Measurements from ENCODE around the gene LIMA1. TPM values are rescaled to one million over a fixed set of nuclear protein-coding genes. Genes with fewer than 3 reads are reported as not detected.
A peak's percentile ranks its signal among the peaks of the same experiment; 100 is the strongest.

Gene LIMA1
- total and polyA plus RNA-seq, 2 donors (not counting 1 experiment from before 2014, with no cell fraction given): 1.3 to 2.1 TPM

DNA sequence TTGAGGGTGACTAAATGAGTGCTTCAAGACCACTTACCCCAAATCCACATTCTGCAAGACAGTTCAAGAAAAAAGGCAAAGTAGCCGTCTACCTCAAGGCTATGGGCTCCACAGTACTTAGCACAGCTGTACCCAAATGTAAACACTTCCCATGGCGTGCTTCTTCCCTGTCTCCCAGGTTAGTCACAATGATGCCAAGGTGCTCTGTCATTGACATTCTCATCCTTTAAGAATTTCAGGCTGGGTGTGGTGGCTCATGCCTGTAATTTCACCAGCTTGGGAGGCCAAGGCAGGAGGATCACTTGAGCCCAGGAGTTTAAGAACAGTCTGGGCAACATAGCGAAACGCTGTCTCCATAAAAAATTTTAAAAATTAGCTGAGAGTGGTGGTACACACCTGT, 64.9 kb downstream of the LIMA1 start:
- no peaks in the 10 kb centered on the region for H3K79me2 ChIP-seq (ENCODE audit: control insufficient read depth, insufficient read depth, low read length)
- ChIA-PET CTCF (no interaction called here), POLR2A (no interaction called here)

GRCh38 chr12:50217202-50217601, 66.1 kb downstream of the LIMA1 start:
- ATAC-seq (ENCODE audit: low read depth) (no peak), DNase-seq (no peak)
- 80% methylated on average over 1 of the region's 1 CpG for WGBS (ENCODE audit: insufficient coverage)
- no peak overlapping the region for H2AFZ ChIP-seq (ENCODE audit: insufficient read depth, low read depth, low read length, poor library complexity, severe bottlenecking)
- TF ChIP-seq CTCF (IDR thresholded peaks at IDR 0.05): no peak
- TF ChIP-seq EZH2 (IDR thresholded peaks at IDR 0.05; ENCODE audit: borderline replicate concordance, insufficient read depth, low read depth, low read length, poor library complexity, severe bottlenecking): no peak
- H3K9ac ChIP-seq (ENCODE audit: low read length): no peak overlapping the region
- Mint-ChIP-seq H3K27me3 (no peaks in the 10 kb centered on the region), H3K4me1 (peaks cover 2% of the 10 kb centered on the region), H3K9me3 (ENCODE audit: insufficient read depth) (no peaks in the 10 kb centered on the region), H3K4me3 (no peak overlapping the region), H3K27ac (peak overlapping the region; percentile 51)
- no peaks in the 10 kb centered on the region for H3K36me3 ChIP-seq (replicated peaks in 1 of 2; ENCODE audit: control extremely low read depth in 1 of 2, control insufficient read depth in 1 of 2, extremely low read depth in 1 of 2, insufficient read depth in 2 of 2, low read length in 1 of 2)
- H4K20me1 ChIP-seq (ENCODE audit: control insufficient read depth, insufficient read depth, low read length, poor library complexity, severe bottlenecking): no peaks in the 10 kb centered on the region
- H3K27me3 ChIP-seq (replicated peaks in 1 of 4; ENCODE audit: control extremely low read depth in 1 of 4, control insufficient read depth in 3 of 4, insufficient read depth in 4 of 4, low read length in 3 of 4): no peaks in the 10 kb centered on the region
- no peak overlapping the region for H3K4me3 ChIP-seq (ENCODE audit: control extremely low read depth in 1 of 5, extremely low read depth in 1 of 5, insufficient read depth in 1 of 5, low read depth in 2 of 5, low read length in 4 of 5)
- intact Hi-C loops (cut with micrococcal nuclease): no loop called here
- CTCF ChIA-PET: no interaction called here
- H3K9me3 ChIP-seq (ENCODE audit: control extremely low read depth in 1 of 3, control insufficient read depth in 2 of 3, insufficient read depth in 1 of 3, low read length in 2 of 3): no peaks in the 10 kb centered on the region
- POLR2A ChIA-PET: no interaction called here
- H3K4me2 ChIP-seq (replicated peaks; ENCODE audit: low read depth, low read length, poor library complexity, severe bottlenecking): no peak overlapping the region
- no peaks in the 10 kb centered on the region for H3K79me2 ChIP-seq (ENCODE audit: control insufficient read depth, insufficient read depth, low read length)
- peaks cover 13% of the 10 kb centered on the region in 2 donors for H3K4me1 ChIP-seq (ENCODE audit: control insufficient read depth in 2 of 2, insufficient read depth in 2 of 2, low read length in 2 of 2)
- H3K27ac ChIP-seq (ENCODE audit: low read length in 2 of 2): no peak overlapping the region

More for the DNA sequence above, 64.9 kb downstream of the LIMA1 start:
- no peak overlapping the region for H3K4me2 ChIP-seq (replicated peaks; ENCODE audit: low read depth, low read length, poor library complexity, severe bottlenecking)
- H3K27ac ChIP-seq (ENCODE audit: low read length in 2 of 2): no peak overlapping the region
- H3K4me3 ChIP-seq (ENCODE audit: control extremely low read depth in 1 of 5, extremely low read depth in 1 of 5, insufficient read depth in 1 of 5, low read depth in 2 of 5, low read length in 4 of 5): no peak overlapping the region
- H4K20me1 ChIP-seq (ENCODE audit: control insufficient read depth, insufficient read depth, low read length, poor library complexity, severe bottlenecking): no peaks in the 10 kb centered on the region
- H3K9me3 ChIP-seq (ENCODE audit: control extremely low read depth in 1 of 3, control insufficient read depth in 2 of 3, insufficient read depth in 1 of 3, low read length in 2 of 3): no peaks in the 10 kb centered on the region
- 100% methylated on average over 2 of the region's 4 CpGs for WGBS (ENCODE audit: insufficient coverage)
- no peak for ATAC-seq (ENCODE audit: low read depth)
- H3K4me1 ChIP-seq (ENCODE audit: control insufficient read depth in 2 of 2, insufficient read depth in 2 of 2, low read length in 2 of 2): peaks cover 23 to 25% of the 10 kb centered on the region in 2 donors
- no peaks in the 10 kb centered on the region for H3K27me3 ChIP-seq (replicated peaks in 1 of 4; ENCODE audit: control extremely low read depth in 1 of 4, control insufficient read depth in 3 of 4, insufficient read depth in 4 of 4, low read length in 3 of 4)
- H3K27me3 Mint-ChIP-seq: no peaks in the 10 kb centered on the region
- H3K36me3 ChIP-seq (replicated peaks in 1 of 2; ENCODE audit: control extremely low read depth in 1 of 2, control insufficient read depth in 1 of 2, extremely low read depth in 1 of 2, insufficient read depth in 2 of 2, low read length in 1 of 2): no peaks in the 10 kb centered on the region
- H3K9ac ChIP-seq (ENCODE audit: low read length): no peak overlapping the region
- no peaks in the 10 kb centered on the region for H3K9me3 Mint-ChIP-seq (ENCODE audit: insufficient read depth)
- H2AFZ ChIP-seq (ENCODE audit: insufficient read depth, low read depth, low read length, poor library complexity, severe bottlenecking): no peak overlapping the region
- TF ChIP-seq EZH2 (IDR thresholded peaks at IDR 0.05; ENCODE audit: borderline replicate concordance, insufficient read depth, low read depth, low read length, poor library complexity, severe bottlenecking) (no peak), CTCF (IDR thresholded peaks at IDR 0.05) (no peak)
- H3K4me1 Mint-ChIP-seq: peaks cover 3% of the 10 kb centered on the region
- DNase-seq: no peak
- intact Hi-C loops (cut with micrococcal nuclease): no loop called here
- no peak overlapping the region for H3K27ac Mint-ChIP-seq
- H3K4me3 Mint-ChIP-seq: no peak overlapping the region
